Activated CD8-positive, alpha-beta memory T cell treated with anti-CD3 and anti-CD28 coated beads for 1 hour (primary cell): ENCODE data around the gene SCPEP1.

ENCODE experiments used
- DNase-seq, 2 donors: peaks; one replicate each; pipeline ENCODE4 v3.0.0-alpha.2; 2020; ENCODE audit warnings: low read depth in 1 of 2; ENCODE audit errors: extremely low read depth in 1 of 2

The SCPEP1 gene

GRCh38 chr17:57034807-57035754 is 57.1 kb downstream of the SCPEP1 start:
- no peak for DNase-seq

- no peak for DNase-seq
These were observed 58.1 kb downstream of the SCPEP1 start for GRCh38 chr17:57035971-57036481.

- DNase-seq, result no peak
These were observed 59.5 kb downstream of the SCPEP1 start for GRCh38 chr17:57037411-57037810.

DNA sequence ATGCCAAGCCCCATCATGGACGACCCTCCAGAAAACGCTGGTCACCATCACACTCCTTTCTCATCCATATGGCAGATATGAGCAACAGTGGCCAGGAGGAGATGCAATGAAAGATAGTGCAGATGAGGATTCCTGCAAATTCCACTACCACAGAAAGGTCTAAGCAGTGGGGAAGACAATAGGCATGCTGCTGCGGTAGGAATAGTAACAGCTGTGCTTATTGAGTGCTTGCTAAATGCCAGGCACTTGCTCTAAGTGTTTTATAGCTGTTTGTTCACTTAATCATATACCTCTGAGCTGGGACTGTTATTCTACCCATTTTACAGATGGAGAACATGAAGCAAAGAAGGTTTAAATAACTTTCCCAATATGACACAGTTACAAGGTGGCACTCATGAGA is 60.6 kb downstream of the SCPEP1 start:
- no peak for DNase-seq

GRCh38 chr17:57040571-57040970 is 62.6 kb downstream of the SCPEP1 start:
- no peak for DNase-seq

DNA sequence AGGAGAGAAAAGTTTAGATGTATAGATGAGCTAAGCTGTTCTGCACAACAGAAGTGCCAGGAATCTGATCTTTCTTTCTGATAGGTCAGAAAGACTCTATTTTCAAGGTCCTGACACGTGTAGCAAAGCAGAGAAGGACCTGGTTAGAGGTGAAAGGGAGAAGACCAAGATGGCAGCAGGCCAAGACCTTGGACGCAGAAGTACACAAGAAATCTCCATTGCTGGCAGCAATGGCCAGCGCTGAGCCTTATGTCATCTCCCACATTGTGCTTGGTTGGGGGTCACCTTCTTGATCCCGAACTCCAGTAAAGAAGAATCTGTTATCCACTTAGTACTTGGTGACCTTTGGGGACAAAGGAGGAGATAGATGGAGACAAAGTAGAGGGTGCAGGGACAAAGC is 65.3 kb downstream of the SCPEP1 start:
- DNase-seq, result no peak

GRCh38 chr17:57044976-57045867 is 67.3 kb downstream of the SCPEP1 start:
- DNase-seq, result no peak

GRCh38 chr17:57045868-57046704 is 68.2 kb downstream of the SCPEP1 start:
- DNase-seq, result no peak

GRCh38 chr17:57046749-57047148 is 68.8 kb downstream of the SCPEP1 start:
- DNase-seq, result no peak

DNA sequence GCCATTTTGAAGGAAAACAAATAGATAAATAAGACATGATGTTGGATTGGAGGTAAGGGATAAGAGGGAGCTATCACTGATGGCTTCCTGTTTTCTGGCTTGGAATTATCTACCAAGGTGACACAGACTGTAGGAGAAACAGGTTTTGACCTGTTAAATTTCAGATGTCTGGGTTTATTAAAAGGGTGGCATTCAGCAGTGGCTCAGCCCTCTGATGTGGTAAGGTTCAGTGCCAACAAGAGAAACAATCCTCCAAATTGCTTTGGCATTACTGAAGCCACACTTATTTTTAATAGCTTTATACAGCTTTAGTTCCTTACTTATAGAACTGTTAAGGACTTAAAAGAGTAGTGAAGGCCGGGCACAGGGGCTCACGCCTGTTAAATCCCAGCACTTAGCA is 70.2 kb downstream of the SCPEP1 start:
- no peak for DNase-seq

- no peak for DNase-seq
These were observed 72.4 kb downstream of the SCPEP1 start for GRCh38 chr17:57050306-57050705.

- no peak for DNase-seq
These were observed 74.0 kb downstream of the SCPEP1 start for GRCh38 chr17:57051886-57052361.
